Activated CD8-positive, alpha-beta T cell treated with anti-CD3 and anti-CD28 coated beads for 36 hours (primary cell): ENCODE data around the gene AGO3. TPM values are rescaled to one million over a fixed set of nuclear protein-coding genes. Genes with fewer than 3 reads are reported as not detected.

Source experiments
- ATAC-seq: fragments of 200-7000 bp; cut with Tn5 transposase; one replicate; pipeline ENCODE4 v1.10.0; 2021; ENCODE audit warnings: mild to moderate bottlenecking, moderate library complexity
- CTCF ChIA-PET: fragments of 350-600 bp; sonication (Branson Sonifier 250); formaldehyde crosslinking; loops from one replicate; lab custom pipeline; 2021; ENCODE audit warnings: antibody characterized with exemption; lab: Charles Lee
- POLR2A ChIA-PET: fragments of 350-600 bp; sonication (Branson Sonifier 250); formaldehyde crosslinking; loops from one replicate; lab custom pipeline; 2021; ENCODE audit warnings: antibody characterized with exemption; lab: Charles Lee
- DNase-seq: peaks from one replicate; pipeline ENCODE4 v3.0.0-alpha.2; 2020
- H3K27ac Mint-ChIP-seq: one replicate; pipeline ENCODE4 v1.8.0; 2021; ENCODE audit warnings: mild to moderate bottlenecking, mixed read lengths
- H3K27me3 Mint-ChIP-seq: one replicate; pipeline ENCODE4 v1.8.0; 2021; ENCODE audit warnings: mixed read lengths
- H3K36me3 Mint-ChIP-seq: one replicate; pipeline ENCODE4 v1.8.0; 2021; ENCODE audit warnings: low read depth, mixed read lengths
- H3K4me1 Mint-ChIP-seq: one replicate; pipeline ENCODE4 v1.8.0; 2021; ENCODE audit warnings: low read depth, mixed read lengths
- H3K4me3 Mint-ChIP-seq: one replicate; pipeline ENCODE4 v1.8.0; 2021; ENCODE audit warnings: mild to moderate bottlenecking, moderate library complexity, mixed read lengths
- H3K9me3 Mint-ChIP-seq: one replicate; pipeline ENCODE4 v1.8.0; 2021; ENCODE audit warnings: mixed read lengths
- intact Hi-C: fragments of 100-400 bp; cut with micrococcal nuclease; formaldehyde crosslinking; loops from one replicate; pipeline ENCODE4 v1.10.0; 2022
- total RNA-seq, 2 experiments: library from RNA; stranded (reverse); gene quantifications; one replicate each; pipeline ENCODE4 v1.2.3, GENCODE V29; 2021
- TF ChIP-seq, protein P1 (sequence below): fragments of 200-600 bp; IDR thresholded peaks from one replicate; pipeline ENCODE4 v1.8.0; 2022; ENCODE audit warnings: antibody characterized with exemption, mild to moderate bottlenecking

The AGO3 gene
- total RNA-seq, 2 experiments from 2014 or later = 27.7 to 30.0 TPM

DNA sequence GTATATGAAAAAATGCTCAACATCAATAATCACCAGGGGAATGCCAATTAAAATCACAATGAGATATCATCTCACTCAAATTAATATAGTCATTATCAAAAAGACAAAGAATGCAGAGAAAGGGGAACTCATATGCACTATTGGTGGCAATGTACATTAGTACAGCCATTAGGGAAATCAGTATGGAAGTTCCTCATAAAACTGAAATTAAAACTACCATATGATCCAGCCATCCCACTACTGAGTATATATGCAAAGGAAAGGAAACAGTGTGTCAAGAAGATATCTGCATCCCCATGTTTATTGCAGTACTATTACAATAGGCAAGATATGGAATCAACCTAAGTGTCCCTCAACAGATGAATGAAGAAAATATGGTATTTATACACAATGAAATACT, 120.9 kb downstream of the AGO3 start:
- ATAC-seq = no peak
- H3K4me1 Mint-ChIP-seq = no peaks in the 10 kb centered on the region
- no peak overlapping the region for H3K4me3 Mint-ChIP-seq
- POLR2A ChIA-PET = interaction anchor here (1.1 kb wide), 1 partner anchor 8 kb away, joined by 3 read pairs; no protein-coding TSS in a partner anchor
- H3K36me3 Mint-ChIP-seq = peaks cover 28% of the 10 kb centered on the region
- peaks cover 2% of the 10 kb centered on the region for H3K9me3 Mint-ChIP-seq
- H3K27ac Mint-ChIP-seq = no peak overlapping the region
- DNase-seq = no peak
- intact Hi-C loops = no loop called here
- TF ChIP-seq, protein P1, sequence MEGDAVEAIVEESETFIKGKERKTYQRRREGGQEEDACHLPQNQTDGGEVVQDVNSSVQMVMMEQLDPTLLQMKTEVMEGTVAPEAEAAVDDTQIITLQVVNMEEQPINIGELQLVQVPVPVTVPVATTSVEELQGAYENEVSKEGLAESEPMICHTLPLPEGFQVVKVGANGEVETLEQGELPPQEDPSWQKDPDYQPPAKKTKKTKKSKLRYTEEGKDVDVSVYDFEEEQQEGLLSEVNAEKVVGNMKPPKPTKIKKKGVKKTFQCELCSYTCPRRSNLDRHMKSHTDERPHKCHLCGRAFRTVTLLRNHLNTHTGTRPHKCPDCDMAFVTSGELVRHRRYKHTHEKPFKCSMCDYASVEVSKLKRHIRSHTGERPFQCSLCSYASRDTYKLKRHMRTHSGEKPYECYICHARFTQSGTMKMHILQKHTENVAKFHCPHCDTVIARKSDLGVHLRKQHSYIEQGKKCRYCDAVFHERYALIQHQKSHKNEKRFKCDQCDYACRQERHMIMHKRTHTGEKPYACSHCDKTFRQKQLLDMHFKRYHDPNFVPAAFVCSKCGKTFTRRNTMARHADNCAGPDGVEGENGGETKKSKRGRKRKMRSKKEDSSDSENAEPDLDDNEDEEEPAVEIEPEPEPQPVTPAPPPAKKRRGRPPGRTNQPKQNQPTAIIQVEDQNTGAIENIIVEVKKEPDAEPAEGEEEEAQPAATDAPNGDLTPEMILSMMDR = no peak
- CTCF ChIA-PET = no interaction called here
- no peaks in the 10 kb centered on the region for H3K27me3 Mint-ChIP-seq

DNA sequence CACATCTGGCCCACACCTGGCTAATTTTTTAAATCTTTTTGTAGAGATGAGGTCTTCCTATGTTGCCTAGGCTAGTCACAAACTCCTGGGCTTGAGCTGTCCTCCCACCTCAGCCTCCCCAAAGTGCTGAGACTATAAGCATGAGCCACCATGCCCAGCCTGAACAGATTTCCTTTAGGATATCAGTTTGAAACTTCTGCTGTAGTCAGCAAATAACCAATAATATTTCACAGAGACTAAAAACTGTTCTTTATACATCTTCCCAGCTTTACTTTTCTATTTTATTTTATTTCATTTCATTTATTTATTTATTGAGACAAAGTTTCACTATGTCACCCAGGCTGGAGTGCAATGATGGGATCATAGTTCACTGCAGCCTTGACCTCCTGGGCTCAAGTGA, 123.1 kb downstream of the AGO3 start:
- CTCF ChIA-PET = interaction anchor here (0.6 kb wide), 1 partner anchor 35 kb away, joined by 3 read pairs; no protein-coding TSS in a partner anchor
- no peak for ATAC-seq
- intact Hi-C loops = no loop called here
- H3K4me1 Mint-ChIP-seq = no peaks in the 10 kb centered on the region
- H3K27ac Mint-ChIP-seq = no peak overlapping the region
- POLR2A ChIA-PET = interaction anchor here (1.0 to 1.2 kb wide), 2 partner anchors 61 to 285 kb away, joined by 3 read pairs; partner anchors contain the start of gene CLSPN
- H3K36me3 Mint-ChIP-seq = peaks cover 12% of the 10 kb centered on the region
- H3K4me3 Mint-ChIP-seq = no peak overlapping the region
- no peaks in the 10 kb centered on the region for H3K27me3 Mint-ChIP-seq
- TF ChIP-seq, protein P1 = no peak
- no peak for DNase-seq
- H3K9me3 Mint-ChIP-seq = no peaks in the 10 kb centered on the region

DNA sequence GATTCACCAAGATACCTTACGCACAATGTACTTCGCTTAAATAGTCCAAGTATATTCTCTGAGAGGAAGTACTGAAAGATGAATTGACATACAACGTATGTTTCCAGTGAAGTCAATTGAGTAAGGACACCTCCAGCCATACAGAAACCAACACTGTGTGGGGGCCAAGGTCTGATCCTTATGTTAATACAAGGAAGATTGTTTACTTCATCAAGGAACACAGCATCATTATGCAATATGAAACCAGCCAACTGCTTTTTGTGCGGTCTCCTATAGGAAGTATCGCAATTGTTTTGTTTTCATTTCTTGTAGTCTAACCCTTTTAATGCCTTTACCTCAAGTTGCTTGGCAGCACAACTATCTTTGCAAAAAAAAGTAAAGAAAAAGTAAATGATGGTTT, 124.8 kb downstream of the AGO3 start:
- intact Hi-C loops = no loop called here
- Mint-ChIP-seq H3K27me3 (no peaks in the 10 kb centered on the region), H3K9me3 (no peaks in the 10 kb centered on the region), H3K27ac (no peak overlapping the region), H3K4me3 (no peak overlapping the region), H3K4me1 (no peaks in the 10 kb centered on the region), H3K36me3 (peaks cover 8% of the 10 kb centered on the region)
- TF ChIP-seq, protein P1 = no peak
- DNase-seq (no peak), ATAC-seq (no peak)
- CTCF ChIA-PET = no interaction called here
- POLR2A ChIA-PET = no interaction called here

DNA sequence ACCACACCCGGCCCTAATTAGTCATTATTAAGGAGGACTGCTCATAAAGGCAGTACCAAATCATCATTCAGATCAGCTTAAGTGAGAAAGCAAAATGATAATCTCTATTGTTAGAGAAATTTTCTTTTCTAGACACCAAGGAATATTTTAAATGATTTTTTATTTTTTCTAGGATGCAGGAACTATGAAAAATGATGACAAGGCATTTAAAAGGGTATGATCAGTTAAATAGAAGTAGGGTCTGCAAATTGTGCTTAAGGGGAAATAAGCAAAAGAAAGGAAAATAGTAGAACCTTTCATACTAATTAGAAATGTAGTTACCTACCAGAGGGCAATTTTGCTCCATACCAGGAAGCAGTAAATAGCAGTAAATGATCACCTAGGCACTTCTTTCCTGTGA, 131.4 kb downstream of the AGO3 start:
- ChIA-PET POLR2A (no interaction called here), CTCF (no interaction called here)
- no peaks in the 10 kb centered on the region for H3K27me3 Mint-ChIP-seq
- DNase-seq (no peak), ATAC-seq (no peak)
- H3K4me3 Mint-ChIP-seq = no peak overlapping the region
- TF ChIP-seq, protein P1 = no peak
- no peak overlapping the region for H3K27ac Mint-ChIP-seq
- peaks cover 2% of the 10 kb centered on the region for H3K36me3 Mint-ChIP-seq
- intact Hi-C loops = no loop called here
- H3K4me1 Mint-ChIP-seq = no peaks in the 10 kb centered on the region
- H3K9me3 Mint-ChIP-seq = no peaks in the 10 kb centered on the region

DNA sequence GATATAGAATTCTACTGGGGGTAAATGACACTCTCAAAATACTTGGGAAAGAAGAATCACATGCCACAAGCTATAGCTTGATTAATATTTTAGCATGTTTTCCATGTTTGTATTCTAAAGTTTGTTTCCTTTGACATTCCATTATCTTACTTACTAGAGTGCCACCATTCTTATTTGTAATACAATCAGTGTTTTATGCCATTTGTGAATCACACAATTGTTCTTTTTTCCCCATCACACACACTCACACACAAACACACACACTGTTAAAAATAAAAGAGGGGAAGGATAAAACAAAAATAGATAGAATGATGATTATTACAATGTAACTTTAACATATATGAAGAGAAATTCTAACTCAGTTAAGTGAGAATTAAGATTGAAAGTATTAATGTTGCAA, 137.0 kb downstream of the AGO3 start:
- H3K4me1 Mint-ChIP-seq = no peaks in the 10 kb centered on the region
- ATAC-seq = no peak
- CTCF ChIA-PET = interaction anchor here (1.2 kb wide), 1 partner anchor 21 kb away, joined by 3 read pairs; no protein-coding TSS in a partner anchor
- POLR2A ChIA-PET = no interaction called here
- TF ChIP-seq, protein P1 = no peak
- H3K27ac Mint-ChIP-seq = no peak overlapping the region
- intact Hi-C loops = no loop called here
- H3K27me3 Mint-ChIP-seq = no peaks in the 10 kb centered on the region
- H3K4me3 Mint-ChIP-seq = no peak overlapping the region
- no peaks in the 10 kb centered on the region for H3K9me3 Mint-ChIP-seq
- no peak for DNase-seq
- H3K36me3 Mint-ChIP-seq = no peaks in the 10 kb centered on the region
